H1 (cell line): Measurements from ENCODE around the gene TRIM46. TPM values are rescaled to one million over a fixed set of nuclear protein-coding genes. Genes with fewer than 3 reads are reported as not detected.
A peak's percentile ranks its signal among the peaks of the same experiment; 100 is the strongest.

ENCODE experiments used
- CEBPB ChIP-seq: IDR thresholded peaks from 2 replicates; pipeline ENCODE4 v1.6.1; 2012; ENCODE audit warnings: low read depth, low read length
- EZH2 ChIP-seq: fragments of 200-600 bp; sonication (generic); IDR thresholded peaks from 2 replicates; pipeline ENCODE4 v1.7.1; 2012; ENCODE audit warnings: low read depth, mild to moderate bottlenecking, moderate library complexity, low read length, inconsistent platforms; ENCODE audit not compliant: severe bottlenecking
- GABPA ChIP-seq: IDR thresholded peaks from 2 replicates; pipeline ENCODE4 v1.6.1; 2011; ENCODE audit warnings: mild to moderate bottlenecking, low read length, moderate library complexity, borderline replicate concordance; ENCODE audit not compliant: insufficient read depth
- SIX5 ChIP-seq: IDR thresholded peaks from 2 replicates; pipeline ENCODE4 v1.6.1; 2011; ENCODE audit warnings: mild to moderate bottlenecking, low read depth, low read length
- TAF7 ChIP-seq: optimal IDR thresholded peaks from 2 replicates; pipeline ENCODE3; 2011; ENCODE audit warnings: low read depth, mild to moderate bottlenecking, inconsistent platforms, low read length, moderate library complexity, borderline replicate concordance
- polyA plus RNA-seq, 7 experiments: library from polyadenylated mRNA; depleted of rRNA in 3 of 7; stranded (reverse) in 5 of 7; unstranded in 2 of 7; fragments of >200 nt in 5 of 7; fragments of 200-250 nt in 2 of 7; gene quantifications; 1 replicate in 5 of 7; 2 replicates in 1 of 7; 4 replicates in 1 of 7; pipeline versions ENCODE4 v1.2.1 to v1.2.3, GENCODE V29; 2011 to 2013; ENCODE audit warnings: missing spikeins in 2 of 7, mixed read lengths in 2 of 7
- total RNA-seq: library from RNA; stranded (reverse); fragmentation: NEBNext Ultra II Directional; extraction: Animal tissue kit (Norgen Biotek cat#: 25700); gene quantifications from 2 replicates; pipeline ENCODE4 v1.2.1, GENCODE V29; 2021

The TRIM46 gene
- total and polyA plus RNA-seq, 2 of the 8 experiments (the other 6 are each of a cell fraction or from before 2014, with no cell fraction given) = 15.5 to 21.6 TPM

GRCh38 chr1:155208541-155209311 lies 35.1 kb downstream of the TRIM46 start, which contains the start of gene MTX1 (continued):
- TF ChIP-seq EZH2 = no peak
- TF ChIP-seq TAF7 = peak; percentile 61
- no peak for TF ChIP-seq CEBPB
- TF ChIP-seq GABPA = no peak; the same call in 1 of the 2 replicates
- no peak for TF ChIP-seq SIX5
